CD4-positive, CD25-positive, alpha-beta regulatory T cell (primary cell): ENCODE results near the gene ALS2. TPM values are rescaled to one million over a fixed set of nuclear protein-coding genes. Genes with fewer than 3 reads are reported as not detected.

Experiments
- ATAC-seq, 2 donors: fragments of 150-1000 bp; cut with Tn5 transposase; one replicate each; pipeline ENCODE4 v1.10.0; 2021; ENCODE audit warnings: low read depth in 2 of 2, moderate number of reproducible peaks in 2 of 2, moderate library complexity in 1 of 2
- DNase-seq, 3 donors: peaks; one replicate each; pipeline versions ENCODE4 v3.0.0 to v3.0.0-alpha.2; 2012 to 2022; ENCODE audit warnings: mixed read lengths in 1 of 3
- H3K27ac ChIP-seq: one replicate; pipeline ENCODE4 v1.7.0; 2013; ENCODE audit warnings: mild to moderate bottlenecking, low read length; ENCODE audit not compliant: insufficient read depth, poor library complexity, severe bottlenecking
- H3K27me3 ChIP-seq: one replicate; pipeline ENCODE4 v1.7.0; 2013; ENCODE audit warnings: low read length; ENCODE audit not compliant: control insufficient read depth, insufficient read depth
- H3K36me3 ChIP-seq: one replicate; pipeline ENCODE4 v1.7.0; 2013; ENCODE audit warnings: mild to moderate bottlenecking, low read length, moderate library complexity; ENCODE audit not compliant: control insufficient read depth, insufficient read depth
- H3K4me1 ChIP-seq: 2 replicates; pipeline ENCODE4 v1.7.0; 2013; ENCODE audit warnings: mild to moderate bottlenecking, low read length; ENCODE audit not compliant: insufficient read depth, control insufficient read depth, poor library complexity, severe bottlenecking
- H3K4me3 ChIP-seq: one replicate; pipeline ENCODE4 v1.7.0; 2013; ENCODE audit warnings: low read depth, mild to moderate bottlenecking, low read length, moderate library complexity
- H3K9me3 ChIP-seq, 2 experiments: 1 replicate in 1 of 2; 2 replicates in 1 of 2; pipeline ENCODE4 v1.7.0; 2013; ENCODE audit warnings: low read length in 2 of 2, mild to moderate bottlenecking in 1 of 2, moderate library complexity in 1 of 2; ENCODE audit not compliant: control insufficient read depth in 2 of 2
- H3K27ac Mint-ChIP-seq, 3 donors: one replicate each; pipeline ENCODE4 v1.8.0; 2020 to 2022; ENCODE audit warnings: mild to moderate bottlenecking in 3 of 3, mixed read lengths in 3 of 3, moderate library complexity in 2 of 3
- H3K27me3 Mint-ChIP-seq: one replicate; pipeline ENCODE4 v1.8.0; 2022; ENCODE audit warnings: mild to moderate bottlenecking, mixed read lengths
- H3K36me3 Mint-ChIP-seq: one replicate; pipeline ENCODE4 v1.8.0; 2020; ENCODE audit warnings: mixed read lengths
- H3K4me1 Mint-ChIP-seq, 4 donors: one replicate each; pipeline ENCODE4 v1.8.0; 2020 to 2022; ENCODE audit warnings: mixed read lengths in 4 of 4, mild to moderate bottlenecking in 1 of 4
- H3K4me3 Mint-ChIP-seq, 4 donors: one replicate each; pipeline ENCODE4 v1.8.0; 2020 to 2022; ENCODE audit warnings: mild to moderate bottlenecking in 4 of 4, mixed read lengths in 4 of 4, moderate library complexity in 3 of 4
- H3K9me3 Mint-ChIP-seq, 7 donors: one replicate each; pipeline ENCODE4 v1.8.0; 2020 to 2022; ENCODE audit warnings: mixed read lengths in 7 of 7, mild to moderate bottlenecking in 3 of 7, moderate library complexity in 2 of 7
- polyA plus RNA-seq, 4 donors: library from polyadenylated mRNA; unstranded; fragments of 300-500 nt; fragmentation: Illumina TruSeq; gene quantifications; one replicate each; pipeline ENCODE4 v1.2.3, GENCODE V29; 2021
- total RNA-seq: library from RNA; stranded (reverse); gene quantifications from one replicate; pipeline ENCODE4 v1.2.3, GENCODE V29; 2022

The ALS2 gene
- total and polyA plus RNA-seq, 5 donors from 2014 or later: 3.4 to 9.9 (median 4.3) TPM

- ATAC-seq (no peak), DNase-seq (no peak)
- Mint-ChIP-seq H3K27me3 (peaks cover 43% of the 10 kb centered on the region), H3K36me3 (no peaks in the 10 kb centered on the region), H3K4me3 (no peak overlapping the region), H3K9me3 (peaks cover 0 to 2% (median 0%) of the 10 kb centered on the region in 7 donors), H3K27ac (no peak overlapping the region), H3K4me1 (peaks cover 0 to 4% (median 0%) of the 10 kb centered on the region in 4 donors)
- no peak overlapping the region for H3K27ac ChIP-seq
- H3K27me3 ChIP-seq: peaks cover 9% of the 10 kb centered on the region
- H3K4me3 ChIP-seq: no peak overlapping the region
- no peaks in the 10 kb centered on the region for H3K4me1 ChIP-seq
- H3K9me3 ChIP-seq: no peaks in the 10 kb centered on the region
- no peaks in the 10 kb centered on the region for H3K36me3 ChIP-seq
Measured at GRCh38 chr2:201654616-201655384, 125.9 kb downstream of the ALS2 start.

- Mint-ChIP-seq H3K36me3 (no peaks in the 10 kb centered on the region), H3K4me3 (no peak overlapping the region), H3K27ac (no peak overlapping the region), H3K4me1 (peaks cover 0 to 4% (median 0%) of the 10 kb centered on the region in 4 donors), H3K9me3 (peaks cover 0 to 2% (median 0%) of the 10 kb centered on the region in 7 donors), H3K27me3 (peaks cover 34% of the 10 kb centered on the region)
- H3K4me1 ChIP-seq: no peaks in the 10 kb centered on the region
- H3K27ac ChIP-seq: no peak overlapping the region
- H3K27me3 ChIP-seq: peaks cover 15% of the 10 kb centered on the region
- DNase-seq (no peak), ATAC-seq (no peak)
- no peaks in the 10 kb centered on the region for H3K36me3 ChIP-seq
- H3K9me3 ChIP-seq: no peaks in the 10 kb centered on the region
- H3K4me3 ChIP-seq: no peak overlapping the region
Measured at GRCh38 chr2:201653221-201653620, 127.5 kb downstream of the ALS2 start.

Other genes with a start within 250 kb of the ALS2 start
- 6.5 TPM for gene TMEM237, start 137.4 kb downstream of the ALS2 start, total RNA-seq
- 1 to 10 TPM; 2.4 to 5.5 (median 4.0) TPM for gene TMEM237, start 137.4 kb downstream of the ALS2 start, polyA plus RNA-seq
- not detected for gene MPP4, start 82.3 kb downstream of the ALS2 start, total RNA-seq
- gene MPP4, start 82.3 kb downstream of the ALS2 start, polyA plus RNA-seq: not detected
- not detected for gene CDK15, start 25.6 kb upstream of the ALS2 start, total RNA-seq
- gene CDK15, start 25.6 kb upstream of the ALS2 start, polyA plus RNA-seq: not detected